MCF 10A (cell line): ENCODE data around the gene PVALB. TPM values are rescaled to one million over a fixed set of nuclear protein-coding genes. Genes with fewer than 3 reads are reported as not detected.

Experiments used
- BruUV-seq: library from RNA; stranded (reverse); fragments of 400-500 nt; replicated peaks from 2 replicates; lab custom pipeline; 2021; lab: Mats Ljungman, UMichigan
- CTCF ChIA-PET: fragments of 300-600 bp; sonication (Branson Sonifier 250); formaldehyde crosslinking; extraction: SDS; loops from one replicate; lab custom pipeline; 2021; ENCODE audit warnings: antibody characterized with exemption, inconsistent platforms; lab: Yijun Ruan, JAX
- POLR2A ChIA-PET: fragments of 300-600, 350-650 bp; sonication (Branson Sonifier 250); formaldehyde crosslinking; extraction: SDS; loops from one replicate; lab custom pipeline; 2020; ENCODE audit warnings: antibody characterized with exemption, inconsistent platforms; lab: Yijun Ruan, JAX
- DNase-seq: peaks from one replicate; pipeline ENCODE4 v3.0.0-alpha.2; 2018; ENCODE audit not compliant: unreplicated experiment
- H3K27ac Mint-ChIP-seq: one replicate; pipeline ENCODE4 v1.8.0; 2022; ENCODE audit warnings: mild to moderate bottlenecking, low read depth, mixed read lengths; ENCODE audit not compliant: unreplicated experiment
- H3K27me3 Mint-ChIP-seq: one replicate; pipeline ENCODE4 v1.8.0; 2022; ENCODE audit warnings: mixed read lengths; ENCODE audit not compliant: insufficient read depth, unreplicated experiment
- H3K36me3 Mint-ChIP-seq: one replicate; pipeline ENCODE4 v1.8.0; 2022; ENCODE audit warnings: mild to moderate bottlenecking, moderate library complexity, mixed read lengths; ENCODE audit not compliant: insufficient read depth, unreplicated experiment
- H3K4me1 Mint-ChIP-seq: one replicate; pipeline ENCODE4 v1.8.0; 2022; ENCODE audit warnings: mixed read lengths; ENCODE audit not compliant: insufficient read depth, unreplicated experiment
- H3K4me3 Mint-ChIP-seq: one replicate; pipeline ENCODE4 v1.8.0; 2022; ENCODE audit warnings: mild to moderate bottlenecking, moderate library complexity, mixed read lengths; ENCODE audit not compliant: unreplicated experiment
- H3K9me3 Mint-ChIP-seq: one replicate; pipeline ENCODE4 v1.8.0; 2022; ENCODE audit warnings: mixed read lengths; ENCODE audit not compliant: unreplicated experiment
- CTCF ChIP-seq: fragments of 200-600 bp; IDR thresholded peaks from one replicate; pipeline ENCODE4 v1.8.0; 2022; ENCODE audit warnings: antibody characterized with exemption, mild to moderate bottlenecking; ENCODE audit not compliant: unreplicated experiment
- intact Hi-C: fragments of 100-400 bp; cut with micrococcal nuclease; formaldehyde crosslinking; loops from 2 replicates; pipeline ENCODE4 v1.14.1; 2022
- total RNA-seq: library from RNA; stranded (reverse); gene quantifications from 2 replicates; pipeline ENCODE4 v1.2.3, GENCODE V29; 2022

The PVALB gene
- total RNA-seq, 1 experiment from 2014 or later: not detected

- TF ChIP-seq CTCF: no peak
- CTCF ChIA-PET: interaction anchor here (0.6 to 1.3 kb wide), 2 partner anchors 30 to 35 kb away, joined by 3 read pairs; partner anchors contain the start of gene NCF4
- DNase-seq: no peak
- H3K27me3 Mint-ChIP-seq: peaks cover 28% of the 10 kb centered on the region
- no peaks in the 10 kb centered on the region for H3K36me3 Mint-ChIP-seq
- H3K27ac Mint-ChIP-seq: no peak overlapping the region
- POLR2A ChIA-PET: no interaction called here
- no peak overlapping the region for H3K4me3 Mint-ChIP-seq
- no peaks in the 10 kb centered on the region for H3K9me3 Mint-ChIP-seq
- intact Hi-C loops: no loop called here
- BruUV-seq: no TSS peak
- no peaks in the 10 kb centered on the region for H3K4me1 Mint-ChIP-seq
Observed at GRCh38 chr22:36826262-36826661, 9.4 kb upstream of the PVALB start.

GRCh38 chr22:36824655-36825054 is 7.8 kb upstream of the PVALB start:
- no peak for DNase-seq
- no peak overlapping the region for H3K27ac Mint-ChIP-seq
- intact Hi-C loops: no loop called here
- no peak overlapping the region for H3K4me3 Mint-ChIP-seq
- POLR2A ChIA-PET: no interaction called here
- no peak for TF ChIP-seq CTCF
- no peaks in the 10 kb centered on the region for H3K36me3 Mint-ChIP-seq
- no peaks in the 10 kb centered on the region for H3K9me3 Mint-ChIP-seq
- no peaks in the 10 kb centered on the region for H3K4me1 Mint-ChIP-seq
- CTCF ChIA-PET: no interaction called here
- peaks cover 44% of the 10 kb centered on the region for H3K27me3 Mint-ChIP-seq
- no TSS peak for BruUV-seq

GRCh38 chr22:36823186-36823839 is 6.5 kb upstream of the PVALB start:
- H3K36me3 Mint-ChIP-seq: no peaks in the 10 kb centered on the region
- DNase-seq: no peak
- ChIA-PET CTCF (interaction anchor here (1.1 kb wide), 1 partner anchor 33 kb away, joined by 3 read pairs; no protein-coding TSS in a partner anchor), POLR2A (interaction anchor here (0.6 to 0.7 kb wide), 2 partner anchors 36 to 39 kb away, joined by 3 read pairs; no protein-coding TSS in a partner anchor)
- H3K27me3 Mint-ChIP-seq: peaks cover 57% of the 10 kb centered on the region
- TF ChIP-seq CTCF: no peak
- intact Hi-C loops: no loop called here
- H3K4me3 Mint-ChIP-seq: no peak overlapping the region
- no peaks in the 10 kb centered on the region for H3K4me1 Mint-ChIP-seq
- BruUV-seq: no TSS peak
- no peaks in the 10 kb centered on the region for H3K9me3 Mint-ChIP-seq
- no peak overlapping the region for H3K27ac Mint-ChIP-seq

GRCh38 chr22:36822581-36822980 is 5.7 kb upstream of the PVALB start:
- CTCF ChIA-PET: no interaction called here
- DNase-seq: no peak
- H3K27me3 Mint-ChIP-seq: peaks cover 60% of the 10 kb centered on the region
- intact Hi-C loops: no loop called here
- POLR2A ChIA-PET: no interaction called here
- TF ChIP-seq CTCF: no peak
- H3K4me1 Mint-ChIP-seq: peaks cover 3% of the 10 kb centered on the region
- no peak overlapping the region for H3K27ac Mint-ChIP-seq
- no TSS peak for BruUV-seq
- no peak overlapping the region for H3K4me3 Mint-ChIP-seq
- H3K9me3 Mint-ChIP-seq: no peaks in the 10 kb centered on the region
- H3K36me3 Mint-ChIP-seq: no peaks in the 10 kb centered on the region
